Duodenal mucosa (tissue), 2 donors: Measurements from ENCODE around the gene P2RY11.
A peak's percentile ranks its signal among the peaks of the same experiment; 100 is the strongest.

Source experiments
- H3K27ac ChIP-seq: one replicate; pipeline ENCODE4 v1.7.0; 2013; ENCODE audit warnings: low read depth, low read length
- H3K27me3 ChIP-seq, 2 donors: one replicate each; pipeline ENCODE4 v1.7.0; 2013; ENCODE audit warnings: low read length in 2 of 2, control low read depth in 1 of 2; ENCODE audit not compliant: insufficient read depth in 2 of 2, control insufficient read depth in 1 of 2
- H3K36me3 ChIP-seq, 2 donors: one replicate each; pipeline ENCODE4 v1.7.0; 2013; ENCODE audit warnings: low read length in 2 of 2, control low read depth in 1 of 2; ENCODE audit not compliant: insufficient read depth in 2 of 2, control insufficient read depth in 1 of 2
- H3K4me1 ChIP-seq, 2 donors: one replicate each; pipeline ENCODE4 v1.7.0; 2013; ENCODE audit warnings: low read length in 2 of 2, control low read depth in 1 of 2; ENCODE audit not compliant: insufficient read depth in 2 of 2, control insufficient read depth in 1 of 2
- H3K4me3 ChIP-seq, 2 donors: one replicate each; pipeline ENCODE4 v1.7.0; 2013; ENCODE audit warnings: low read length in 2 of 2, low read depth in 1 of 2
- H3K9ac ChIP-seq, 2 donors: one replicate each; pipeline ENCODE4 v1.7.0; 2013; ENCODE audit warnings: low read length in 2 of 2, low read depth in 1 of 2
- H3K9me3 ChIP-seq, 2 donors: one replicate each; pipeline ENCODE4 v1.7.0; 2013; ENCODE audit warnings: low read length in 2 of 2, control low read depth in 1 of 2; ENCODE audit not compliant: control insufficient read depth in 1 of 2

Gene P2RY11

DNA sequence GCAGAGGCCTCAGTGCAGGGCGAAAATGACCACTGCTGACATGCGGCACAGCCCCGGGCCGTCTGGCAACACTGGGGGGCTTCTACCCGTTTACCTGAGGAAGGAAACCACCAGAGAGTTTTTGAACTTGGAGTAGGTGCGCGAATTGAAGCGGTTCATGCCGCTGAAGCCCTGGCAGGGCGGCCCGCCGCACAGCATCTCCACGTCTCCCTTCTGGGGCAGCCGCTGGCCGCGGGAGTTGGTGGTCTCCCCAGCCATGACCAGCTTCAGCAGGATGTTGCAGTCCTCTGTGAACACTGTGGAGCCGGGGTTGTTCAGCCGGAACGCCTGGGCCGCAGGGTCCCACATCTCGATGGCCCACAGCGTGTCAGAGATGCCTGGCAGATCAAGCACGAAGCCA, 28.5 kb downstream of the P2RY11 start:
- Histone ChIP-seq H3K9me3 (no peaks in the 10 kb centered on the region), H3K36me3 (peaks cover 20 to 96% of the 10 kb centered on the region in 2 donors), H3K4me3 (no peak overlapping the region), H3K9ac (no peak overlapping the region), H3K27ac (no peak overlapping the region), H3K27me3 (no peaks in the 10 kb centered on the region), H3K4me1 (no peaks in the 10 kb centered on the region)

DNA sequence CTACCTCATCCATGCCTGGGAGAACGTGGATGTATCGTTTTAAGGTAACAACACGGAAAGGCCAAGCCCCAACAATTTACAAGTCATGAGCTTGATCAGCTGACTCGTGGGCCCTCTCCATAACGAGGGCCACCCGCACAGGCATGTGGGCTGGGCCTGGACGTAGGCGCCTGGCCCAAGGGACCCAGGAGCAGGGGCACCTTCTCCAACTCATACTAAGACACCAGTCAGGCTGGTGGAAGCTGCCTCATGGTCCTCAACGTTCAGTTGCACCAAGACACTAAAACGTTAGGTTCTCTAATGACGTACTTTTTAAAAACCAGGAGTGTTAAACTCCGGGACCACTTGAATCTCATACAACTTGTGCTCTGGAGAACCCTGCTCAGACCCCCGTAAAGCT, 30.0 kb downstream of the P2RY11 start:
- H3K27ac ChIP-seq, result no peak overlapping the region
- H3K36me3 ChIP-seq, result peaks cover 32 to 97% of the 10 kb centered on the region in 2 donors
- H3K4me3 ChIP-seq, result no peak overlapping the region
- no peaks in the 10 kb centered on the region for H3K27me3 ChIP-seq
- no peaks in the 10 kb centered on the region for H3K4me1 ChIP-seq
- H3K9ac ChIP-seq, result no peak overlapping the region
- H3K9me3 ChIP-seq, result no peaks in the 10 kb centered on the region

GRCh38 chr19:10141973-10142372, 30.5 kb downstream of the P2RY11 start:
- Histone ChIP-seq H3K4me3 (no peak overlapping the region), H3K9me3 (no peaks in the 10 kb centered on the region), H3K9ac (no peak overlapping the region), H3K27me3 (no peaks in the 10 kb centered on the region), H3K4me1 (no peaks in the 10 kb centered on the region), H3K36me3 (peaks cover 33 to 96% of the 10 kb centered on the region in 2 donors), H3K27ac (no peak overlapping the region)

- Histone ChIP-seq H3K4me3 (no peak overlapping the region), H3K36me3 (peaks cover 28 to 88% of the 10 kb centered on the region in 2 donors), H3K27me3 (no peaks in the 10 kb centered on the region), H3K9ac (peak overlapping the region in 1 of 2 donors; percentile 32), H3K9me3 (no peaks in the 10 kb centered on the region), H3K4me1 (no peaks in the 10 kb centered on the region), H3K27ac (peak overlapping the region; percentile 28)
These were observed 31.3 kb downstream of the P2RY11 start for GRCh38 chr19:10142701-10143375.

- H3K9me3 ChIP-seq, result no peaks in the 10 kb centered on the region
- H3K9ac ChIP-seq, result no peak overlapping the region
- H3K36me3 ChIP-seq, result peaks cover 31 to 83% of the 10 kb centered on the region in 2 donors
- H3K4me1 ChIP-seq, result no peaks in the 10 kb centered on the region
- no peak overlapping the region for H3K4me3 ChIP-seq
- H3K27ac ChIP-seq, result no peak overlapping the region
- no peaks in the 10 kb centered on the region for H3K27me3 ChIP-seq
These were observed 32.2 kb downstream of the P2RY11 start for GRCh38 chr19:10143681-10144080.

DNA sequence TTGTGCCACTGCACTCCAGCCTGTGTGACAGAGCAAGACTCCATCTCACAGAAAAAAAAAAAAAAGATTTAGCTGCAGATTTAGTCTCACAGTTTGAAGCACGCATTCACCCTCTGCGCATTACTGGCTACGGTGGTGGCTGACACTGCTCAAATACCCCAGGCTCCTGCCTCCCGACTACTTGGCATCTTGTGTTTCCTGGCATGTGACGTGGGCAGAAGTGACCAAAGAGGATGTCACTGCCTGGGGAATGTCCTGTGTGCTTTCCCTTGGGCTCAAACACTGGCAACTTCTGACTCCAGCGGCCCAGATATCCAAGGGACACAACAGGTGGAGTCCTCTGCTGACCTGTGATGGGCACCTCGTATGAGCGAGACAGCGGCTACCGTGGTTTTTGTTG, 32.9 kb downstream of the P2RY11 start:
- Histone ChIP-seq H3K36me3 (peaks cover 36 to 81% of the 10 kb centered on the region in 2 donors), H3K27ac (no peak overlapping the region)

GRCh38 chr19:10145031-10145430, 33.5 kb downstream of the P2RY11 start:
- Histone ChIP-seq H3K4me1 (no peaks in the 10 kb centered on the region), H3K27me3 (no peaks in the 10 kb centered on the region), H3K9me3 (no peaks in the 10 kb centered on the region), H3K36me3 (peaks cover 40 to 81% of the 10 kb centered on the region in 2 donors), H3K9ac (no peak overlapping the region), H3K27ac (no peak overlapping the region), H3K4me3 (no peak overlapping the region)

More for the DNA sequence above, 32.9 kb downstream of the P2RY11 start:
- H3K9ac ChIP-seq, result no peak overlapping the region
- no peaks in the 10 kb centered on the region for H3K9me3 ChIP-seq
- H3K4me3 ChIP-seq, result no peak overlapping the region
- H3K4me1 ChIP-seq, result no peaks in the 10 kb centered on the region
- H3K27me3 ChIP-seq, result no peaks in the 10 kb centered on the region

GRCh38 chr19:10146142-10146541, 34.6 kb downstream of the P2RY11 start:
- Histone ChIP-seq H3K9me3 (no peaks in the 10 kb centered on the region), H3K4me1 (no peaks in the 10 kb centered on the region), H3K9ac (no peak overlapping the region), H3K4me3 (no peak overlapping the region), H3K27me3 (no peaks in the 10 kb centered on the region), H3K27ac (no peak overlapping the region), H3K36me3 (peaks cover 48 to 83% of the 10 kb centered on the region in 2 donors)

GRCh38 chr19:10149427-10149826, 37.9 kb downstream of the P2RY11 start:
- H3K4me1 ChIP-seq, result no peaks in the 10 kb centered on the region
- H3K27ac ChIP-seq, result no peak overlapping the region
- H3K9ac ChIP-seq, result no peak overlapping the region
- peaks cover 46 to 81% of the 10 kb centered on the region in 2 donors for H3K36me3 ChIP-seq
- H3K27me3 ChIP-seq, result no peaks in the 10 kb centered on the region
- no peak overlapping the region for H3K4me3 ChIP-seq
- no peaks in the 10 kb centered on the region for H3K9me3 ChIP-seq

DNA sequence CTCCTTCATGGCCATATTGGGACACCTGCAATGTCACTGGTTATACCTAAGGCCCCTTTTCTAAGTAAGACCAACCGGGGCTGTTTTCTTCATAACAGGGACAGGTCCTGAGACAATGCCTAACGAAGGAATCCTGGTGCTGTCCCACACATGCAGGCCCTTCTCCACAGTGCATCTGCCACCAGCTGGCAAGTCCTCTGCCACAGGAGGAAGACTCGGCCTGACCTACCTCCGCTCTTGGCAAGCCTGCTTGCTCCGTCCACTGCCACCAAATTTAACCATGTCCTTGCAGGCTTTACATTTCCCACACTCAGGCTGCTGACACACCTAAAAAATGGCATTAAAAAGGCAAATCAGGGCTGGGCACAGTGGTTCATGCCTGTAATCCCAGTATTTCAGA, 40.0 kb downstream of the P2RY11 start:
- Histone ChIP-seq H3K27ac (no peak overlapping the region), H3K4me3 (no peak overlapping the region), H3K9me3 (no peaks in the 10 kb centered on the region), H3K4me1 (no peaks in the 10 kb centered on the region), H3K36me3 (peaks cover 34 to 80% of the 10 kb centered on the region in 2 donors), H3K9ac (no peak overlapping the region), H3K27me3 (no peaks in the 10 kb centered on the region)
